Adrenal gland (tissue), 12 donors: Measurements from ENCODE around the gene FAM76A. TPM values are rescaled to one million over a fixed set of nuclear protein-coding genes. Genes with fewer than 3 reads are reported as not detected.

Source experiments
- DNase-seq, 7 donors: peaks; one replicate each; pipeline ENCODE4 v3.0.0-alpha.2; 2019 to 2020
- H3K27ac ChIP-seq, 5 donors: fragments of 200-600 bp; sonication (generic) in 4 of 5; 1 replicate in 3 of 5; 2 replicates in 2 of 5; pipeline versions ENCODE4 v1.5.1 to v1.8.0; 2016 to 2020; ENCODE audit warnings: mild to moderate bottlenecking in 1 of 5
- H3K27me3 ChIP-seq: fragments of 200-600 bp; 2 replicates; pipeline ENCODE4 v1.8.0; 2021
- H3K36me3 ChIP-seq, 2 donors: fragments of 200-600 bp; replicated peaks in 1 of 2; 1 replicate in 1 of 2; 2 replicates in 1 of 2; pipeline versions ENCODE4 v1.5.1 to v1.8.0; 2018 to 2022
- H3K4me1 ChIP-seq, 2 donors: fragments of 200-600 bp; replicated peaks in 1 of 2; 1 replicate in 1 of 2; 2 replicates in 1 of 2; pipeline versions ENCODE4 v1.5.1 to v1.8.0; 2018 to 2021
- H3K4me3 ChIP-seq, 4 donors: fragments of 200-600 bp; sonication (generic) in 3 of 4; one replicate each; pipeline ENCODE4 v1.5.1; 2016 to 2018
- H3K9me3 ChIP-seq, 3 donors: fragments of 200-600 bp; sonication (generic) in 1 of 3; replicated peaks in 1 of 3; 1 replicate in 2 of 3; 2 replicates in 1 of 3; pipeline versions ENCODE4 v1.5.1 to v1.8.0; 2016 to 2021
- CTCF ChIP-seq, 6 experiments: fragments of 450-650 bp in 4 of 6; fragments of 200-600 bp in 2 of 6; sonication (generic) in 1 of 6; IDR thresholded peaks; 1 replicate in 5 of 6; 2 replicates in 1 of 6; pipeline versions ENCODE4 v1.5.1 to v1.8.0; 2016 to 2021; ENCODE audit warnings: antibody characterized with exemption in 6 of 6, mild to moderate bottlenecking in 2 of 6, moderate library complexity in 1 of 6
- POLR2A ChIP-seq, 2 donors: fragments of 450-650 bp; IDR thresholded peaks; one replicate each; pipeline ENCODE4 v1.6.1; 2017; ENCODE audit warnings: antibody characterized with exemption in 2 of 2, mild to moderate bottlenecking in 2 of 2, moderate library complexity in 1 of 2
- WGBS, 4 donors: extraction: QIAGEN DNeasy Blood & Tissue Kit in 2 of 4; methylation state at CpG; one replicate each; pipeline versions ENCODE4 v1.1.5 to v1.1.7; 2013 to 2017; 5-methylcytosine and 5-hydroxymethylcytosine counted together
- intact Hi-C, 2 donors: fragments of 100-400 bp; cut with DNase I; formaldehyde crosslinking; loops; one replicate each; pipeline versions ENCODE4 v1.14.1 to v1.15.0; 2022 to 2023
- polyA plus RNA-seq, 3 donors: library from polyadenylated mRNA; stranded (reverse); fragments of 200-250 nt in 2 of 3; fragments of 350-450 nt in 1 of 3; fragmentation: Illumina TruSeq in 1 of 3; extraction: RNeasy Lipid Tissue Mini Kit (QIAGEN cat#74804) in 1 of 3; gene quantifications; one replicate each; pipeline ENCODE4 v1.2.3, GENCODE V29; 2013 to 2014
- total RNA-seq, 9 donors: library from RNA; depleted of rRNA in 4 of 9; stranded (reverse); fragments of >200 nt in 4 of 9; fragments of 120-200 nt in 1 of 9; fragmentation: NEBNext Ultra II Directional in 1 of 9; extraction: Animal tissue kit (Norgen Biotek cat#: 25700) in 1 of 9; gene quantifications; one replicate each; pipeline versions ENCODE4 v1.1.0 to v1.2.4, GENCODE V29; 2013 to 2023
- donor health status: healthy with polysubstance abuse.
- donor health status: Bipolar disorder and iron deficiency.
- donor health status: DM: yes; HTN: yes; CAD: no.
- donor health status: DM: no; HTN: no; CAD: no.
- donor health status: DM: no; HTN: no; CAD: no.
- donor health status: DM: yes; HTN: yes; CAD: no.

The FAM76A gene
- total and polyA plus RNA-seq, 12 donors: 2.9 to 12.4 (median 8.4) TPM

DNA sequence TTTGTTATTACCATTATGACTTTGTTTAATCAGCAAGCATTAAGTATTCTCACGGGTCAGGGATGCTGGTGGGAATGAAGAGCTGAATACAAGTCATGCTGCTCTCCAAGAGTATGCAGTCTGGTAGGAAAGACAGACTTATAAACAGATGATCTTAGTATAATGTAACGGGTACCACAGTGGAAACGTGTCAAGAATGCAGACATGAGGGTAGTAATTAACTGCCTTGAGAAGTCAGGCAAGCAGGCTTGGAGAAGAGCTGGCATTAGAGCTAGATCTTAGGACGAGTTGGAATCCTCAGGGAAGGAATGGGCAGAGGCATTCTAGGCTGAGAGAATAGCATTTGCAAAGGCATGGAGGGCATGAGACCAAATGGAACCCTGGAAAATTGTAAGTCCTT is 19.7 kb downstream of the FAM76A start:
- Histone ChIP-seq H3K27me3 (no peaks in the 10 kb centered on the region), H3K9me3 (no peaks in the 10 kb centered on the region), H3K27ac (no peak overlapping the region), H3K4me3 (no peak overlapping the region), H3K36me3 (peaks cover 0 to 43% of the 10 kb centered on the region in 2 donors), H3K4me1 (no peaks in the 10 kb centered on the region)
- no peak for DNase-seq
- TF ChIP-seq CTCF (IDR thresholded peaks at IDR 0.05) (no peak), POLR2A (IDR thresholded peaks at IDR 0.05) (no peak)
- 88 to 98% (median 92%) methylated on average over 4 of the region's 4 CpGs for WGBS, 4 donors
- intact Hi-C loops: no loop called here

DNA sequence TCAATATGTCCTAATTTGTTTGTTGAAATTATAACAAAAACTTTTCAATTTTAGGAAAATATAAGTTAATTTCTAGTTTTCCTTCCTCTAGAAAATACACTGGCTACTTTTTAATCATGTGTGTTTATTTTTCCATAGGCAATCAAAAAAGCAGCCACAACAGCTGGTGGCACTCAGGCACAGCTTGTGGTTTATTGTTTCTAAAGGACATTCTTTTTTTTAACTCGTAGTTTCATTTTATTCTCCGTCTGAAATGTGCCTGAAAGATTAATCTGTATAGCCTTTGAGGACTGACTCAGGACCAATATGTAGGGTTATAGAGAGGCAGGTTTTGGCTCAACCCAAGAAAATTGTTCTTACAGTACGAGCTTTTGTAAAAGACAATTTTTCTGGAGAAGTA is 26.6 kb downstream of the FAM76A start:
- intact Hi-C loops: no loop called here
- peaks cover 0 to 50% of the 10 kb centered on the region in 2 donors for H3K36me3 ChIP-seq
- DNase-seq: no peak
- H3K4me1 ChIP-seq: no peaks in the 10 kb centered on the region
- H3K27ac ChIP-seq: peak overlapping the region in 1 of 5 donors; percentile 5
- no peaks in the 10 kb centered on the region for H3K9me3 ChIP-seq
- TF ChIP-seq POLR2A (IDR thresholded peaks at IDR 0.05) (no peak), CTCF (IDR thresholded peaks at IDR 0.05) (no peak)
- no peaks in the 10 kb centered on the region for H3K27me3 ChIP-seq
- 71 to 82% (median 77%) methylated on average over 3 of the region's 3 CpGs for WGBS, 4 donors
- H3K4me3 ChIP-seq: no peak overlapping the region

DNA sequence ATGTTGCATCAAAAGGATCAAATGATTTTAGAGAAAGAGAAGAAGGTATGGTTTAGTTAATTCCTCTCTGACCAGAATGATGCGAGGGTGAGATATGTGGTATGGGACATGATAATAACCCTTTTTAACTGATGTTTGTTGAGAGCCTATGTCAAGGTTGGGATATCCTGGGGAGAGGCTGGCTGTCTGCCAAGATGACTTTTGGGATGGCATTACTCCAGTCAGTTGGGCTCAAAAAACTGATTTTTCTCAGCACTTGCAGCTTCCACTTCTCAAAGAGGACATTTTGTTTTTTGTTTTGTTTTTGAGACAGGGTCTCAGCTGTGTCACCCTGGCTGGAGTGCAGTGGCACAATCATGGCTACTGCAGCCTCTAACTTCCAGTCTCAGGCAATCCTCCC is 29.5 kb downstream of the FAM76A start:
- H3K36me3 ChIP-seq: peaks cover 0 to 55% of the 10 kb centered on the region in 2 donors
- intact Hi-C loops: no loop called here
- H3K27me3 ChIP-seq: no peaks in the 10 kb centered on the region
- no peak for TF ChIP-seq POLR2A (IDR thresholded peaks at IDR 0.05)
- no peak for TF ChIP-seq CTCF (IDR thresholded peaks at IDR 0.05)
- DNase-seq: peak in 4 of 7 donors; percentile 44 to 63 (median 50)
- H3K4me3 ChIP-seq: no peak overlapping the region
- H3K27ac ChIP-seq: no peak overlapping the region
- no peaks in the 10 kb centered on the region for H3K9me3 ChIP-seq
- no peaks in the 10 kb centered on the region for H3K4me1 ChIP-seq
- 35 to 63% (median 61%) methylated on average over 1 of the region's 1 CpG for WGBS, 4 donors

GRCh38 chr1:27755865-27756264 is 30.1 kb downstream of the FAM76A start:
- Histone ChIP-seq H3K4me1 (no peaks in the 10 kb centered on the region), H3K27me3 (no peaks in the 10 kb centered on the region), H3K9me3 (no peaks in the 10 kb centered on the region), H3K4me3 (no peak overlapping the region), H3K36me3 (peaks cover 0 to 54% of the 10 kb centered on the region in 2 donors), H3K27ac (no peak overlapping the region)
- no peak for DNase-seq
- intact Hi-C loops: no loop called here
- 73 to 88% (median 79%) methylated on average over 4 of the region's 4 CpGs for WGBS, 4 donors
- TF ChIP-seq POLR2A (IDR thresholded peaks at IDR 0.05) (no peak), CTCF (IDR thresholded peaks at IDR 0.05) (no peak)
